ENCODE data around the gene NTN4.

Gene NTN4

DNA sequence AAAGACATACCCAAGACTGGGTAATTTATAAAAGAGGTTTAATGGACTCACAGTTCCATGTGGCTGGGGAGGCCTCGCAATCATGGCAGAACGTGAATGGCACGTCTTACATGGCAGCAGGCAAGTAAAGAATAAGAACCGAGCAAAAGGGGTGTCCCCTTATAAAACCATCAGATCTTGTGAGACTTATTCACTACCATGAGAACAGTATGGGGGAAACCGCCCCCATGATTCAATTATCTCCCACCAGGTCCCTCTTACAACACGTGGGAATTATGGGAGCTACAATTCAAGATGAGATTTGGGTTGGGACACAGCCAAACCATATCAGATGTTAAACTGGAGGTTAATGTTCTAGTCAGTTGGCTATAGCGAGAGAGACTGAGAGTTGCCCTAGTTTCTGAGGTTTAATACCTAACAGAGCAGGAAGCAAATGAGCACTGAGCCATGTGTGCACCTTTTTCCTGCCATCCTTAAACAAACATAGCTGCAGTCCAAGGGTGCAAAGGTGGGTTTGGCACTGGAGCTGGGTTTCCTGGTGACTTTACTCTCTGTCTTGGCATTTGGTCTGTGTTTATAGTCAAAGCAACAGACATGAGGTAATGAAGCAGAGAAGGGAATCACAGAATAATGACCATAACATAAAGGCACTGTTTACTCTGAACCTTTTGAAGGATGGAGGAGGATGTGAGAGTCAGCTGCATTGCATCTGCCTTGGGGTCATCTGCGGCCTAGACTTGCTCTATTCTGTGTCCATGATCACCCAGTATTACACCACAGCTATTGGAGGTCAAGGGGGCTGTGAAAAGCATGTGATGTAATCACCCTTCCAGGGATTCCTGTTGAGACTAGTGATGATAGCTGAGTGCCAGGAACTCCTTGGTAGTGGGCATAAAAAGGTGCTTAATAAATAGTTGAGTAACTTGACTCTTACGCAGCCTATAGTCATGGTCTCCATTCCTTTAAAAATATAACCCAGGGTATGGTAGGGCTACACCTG is 155.6 kb downstream of the NTN4 start:
- H3K4me3 ChIP-seq (ENCODE audit: low read depth, low read length), result no peak overlapping the region
- no peak for DNase-seq (ENCODE audit: low read depth, low spot score)
- TF ChIP-seq, protein P1, sequence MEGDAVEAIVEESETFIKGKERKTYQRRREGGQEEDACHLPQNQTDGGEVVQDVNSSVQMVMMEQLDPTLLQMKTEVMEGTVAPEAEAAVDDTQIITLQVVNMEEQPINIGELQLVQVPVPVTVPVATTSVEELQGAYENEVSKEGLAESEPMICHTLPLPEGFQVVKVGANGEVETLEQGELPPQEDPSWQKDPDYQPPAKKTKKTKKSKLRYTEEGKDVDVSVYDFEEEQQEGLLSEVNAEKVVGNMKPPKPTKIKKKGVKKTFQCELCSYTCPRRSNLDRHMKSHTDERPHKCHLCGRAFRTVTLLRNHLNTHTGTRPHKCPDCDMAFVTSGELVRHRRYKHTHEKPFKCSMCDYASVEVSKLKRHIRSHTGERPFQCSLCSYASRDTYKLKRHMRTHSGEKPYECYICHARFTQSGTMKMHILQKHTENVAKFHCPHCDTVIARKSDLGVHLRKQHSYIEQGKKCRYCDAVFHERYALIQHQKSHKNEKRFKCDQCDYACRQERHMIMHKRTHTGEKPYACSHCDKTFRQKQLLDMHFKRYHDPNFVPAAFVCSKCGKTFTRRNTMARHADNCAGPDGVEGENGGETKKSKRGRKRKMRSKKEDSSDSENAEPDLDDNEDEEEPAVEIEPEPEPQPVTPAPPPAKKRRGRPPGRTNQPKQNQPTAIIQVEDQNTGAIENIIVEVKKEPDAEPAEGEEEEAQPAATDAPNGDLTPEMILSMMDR (IDR thresholded peaks at IDR 0.05; ENCODE audit: insufficient read depth, low read length, missing control alignments), result no peak
- POLR2A ChIA-PET, result no interaction called here
- CTCF ChIA-PET, result interaction anchor here (1.4 to 3.4 kb wide), 2 partner anchors 12 to 181 kb away, joined by 3 to 20 read pairs; no protein-coding TSS in a partner anchor

DNA sequence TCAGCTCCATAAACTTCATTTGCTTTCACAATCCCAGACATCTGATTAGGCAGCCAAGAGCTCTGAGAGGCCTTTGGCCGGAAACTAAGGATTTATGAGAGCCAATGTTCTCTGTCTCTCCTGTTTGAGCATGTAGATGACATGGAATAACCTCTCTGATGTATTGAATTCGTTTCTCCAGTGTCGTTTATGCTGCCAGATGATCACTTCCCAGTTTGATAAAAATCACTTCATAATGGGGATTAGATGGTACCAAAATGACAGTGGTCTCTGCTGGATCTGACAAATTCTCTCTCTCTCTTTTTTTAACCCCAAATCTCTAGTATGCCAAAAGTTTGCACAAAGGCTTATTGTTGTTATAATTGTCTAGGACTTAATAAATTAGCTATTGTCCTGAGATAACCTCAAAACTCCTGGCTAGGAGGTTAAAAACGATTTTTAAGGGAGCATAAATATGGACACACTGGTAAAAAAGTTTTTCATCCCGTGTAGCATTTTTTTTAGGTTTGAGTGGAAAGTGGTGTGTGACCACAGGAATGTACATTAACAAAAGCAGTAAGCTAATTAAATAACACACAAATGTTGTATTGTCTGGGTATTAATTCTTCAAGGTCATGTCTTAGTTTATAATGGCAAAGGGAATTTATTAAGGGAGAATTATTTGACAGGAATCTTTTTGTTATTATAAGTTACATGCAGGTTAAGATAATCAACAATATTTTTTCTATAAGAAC is 156.7 kb downstream of the NTN4 start:
- DNase-seq (ENCODE audit: low read depth, low spot score), result no peak
- CTCF ChIA-PET, result interaction anchor here (0.9 to 3.4 kb wide), 3 partner anchors 9 to 13 kb away, joined by 3 to 20 read pairs (median 4); no protein-coding TSS in a partner anchor
- no peak overlapping the region for H3K4me3 ChIP-seq (ENCODE audit: low read depth, low read length)
- POLR2A ChIA-PET, result interaction anchor here (0.8 to 1.4 kb wide), 2 partner anchors 13 to 141 kb away, joined by 4 read pairs; no protein-coding TSS in a partner anchor
- TF ChIP-seq, protein P1 (IDR thresholded peaks at IDR 0.05; ENCODE audit: insufficient read depth, low read length, missing control alignments), result no peak

DNA sequence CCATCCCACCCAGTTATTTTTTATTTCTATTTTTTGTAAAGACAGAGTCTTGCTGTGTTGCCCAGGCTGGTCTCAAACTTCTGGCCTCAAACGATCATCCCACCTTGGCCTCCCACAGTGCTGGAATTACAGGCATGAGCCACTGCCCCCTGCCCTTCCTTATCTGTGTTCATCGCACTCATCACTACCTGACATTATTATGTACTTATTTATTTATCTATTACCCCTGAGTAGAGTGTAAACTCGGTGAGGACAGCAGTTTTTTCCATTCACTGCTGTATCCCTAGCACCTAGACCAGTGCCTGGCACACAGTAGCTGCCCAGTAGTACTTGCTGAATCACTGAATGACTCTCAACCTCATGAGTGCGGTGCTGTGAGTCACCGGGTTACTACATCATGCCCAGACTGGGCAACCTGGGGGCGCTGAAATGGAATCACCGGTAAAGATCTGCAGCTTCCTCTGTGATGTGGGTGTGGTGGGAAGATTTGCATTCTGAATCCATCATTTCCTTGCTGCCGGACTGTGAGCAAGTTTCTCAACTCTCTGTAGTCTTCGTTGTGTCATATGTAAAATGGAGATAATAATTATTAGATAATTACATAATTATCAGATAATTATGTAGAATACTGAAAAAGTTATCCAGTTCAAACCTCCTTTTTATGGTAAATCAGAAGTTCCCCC is 157.4 kb downstream of the NTN4 start:
- ChIA-PET POLR2A (interaction anchor here (0.8 to 1.4 kb wide), 2 partner anchors 13 to 142 kb away, joined by 4 read pairs; no protein-coding TSS in a partner anchor), CTCF (interaction anchor here (0.9 to 3.4 kb wide), 3 partner anchors 9 to 14 kb away, joined by 3 to 20 read pairs (median 4); no protein-coding TSS in a partner anchor)
- DNase-seq (ENCODE audit: low read depth, low spot score), result no peak
- TF ChIP-seq, protein P1 (IDR thresholded peaks at IDR 0.05; ENCODE audit: insufficient read depth, low read length, missing control alignments), result no peak
- H3K4me3 ChIP-seq (ENCODE audit: low read depth, low read length), result no peak overlapping the region

DNA sequence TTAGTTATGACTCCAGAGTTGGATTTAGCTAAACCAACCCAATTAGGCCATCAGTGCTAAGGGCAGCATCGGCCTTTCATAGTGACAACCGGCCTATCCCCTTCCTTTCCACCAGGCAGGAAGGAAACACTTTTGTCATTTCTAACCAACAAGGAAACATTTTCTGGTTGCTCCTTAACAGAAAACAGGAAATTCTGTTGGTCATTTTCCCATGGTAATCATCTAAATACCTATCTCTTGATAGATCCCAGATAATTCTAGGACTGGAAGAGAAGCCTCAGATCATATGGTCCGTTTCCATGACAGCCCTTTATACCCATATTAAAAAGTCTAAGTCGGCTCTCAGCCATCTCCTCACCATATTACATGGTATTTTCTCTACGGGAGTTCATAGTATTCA is 160.1 kb downstream of the NTN4 start:
- ChIA-PET POLR2A (no interaction called here), CTCF (interaction anchor here (1.3 kb wide), 1 partner anchor 185 kb away, joined by 3 read pairs; no protein-coding TSS in a partner anchor)
- DNase-seq (ENCODE audit: low read depth, low spot score), result no peak
- H3K4me3 ChIP-seq (ENCODE audit: low read depth, low read length), result no peak overlapping the region
- TF ChIP-seq, protein P1 (IDR thresholded peaks at IDR 0.05; ENCODE audit: insufficient read depth, low read length, missing control alignments), result no peak

DNA sequence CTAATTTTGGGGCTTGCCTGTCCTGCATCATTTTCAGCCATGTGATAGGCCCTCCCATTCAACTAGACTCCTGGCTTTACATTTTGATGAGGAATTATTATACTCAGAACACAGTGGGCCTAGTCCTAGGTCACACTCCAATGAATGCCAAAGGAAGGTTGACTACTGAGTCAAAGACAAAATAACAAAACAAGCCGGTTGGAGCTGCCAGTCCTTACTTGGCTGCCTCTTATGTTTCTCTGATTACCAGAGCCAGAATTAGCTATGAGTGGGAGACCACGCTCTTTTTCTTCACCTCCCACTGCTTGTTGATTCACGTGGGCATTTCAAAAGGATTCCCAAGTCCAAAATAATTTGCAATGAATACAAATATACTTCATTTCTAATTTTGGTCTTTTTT is 161.2 kb downstream of the NTN4 start:
- ChIA-PET POLR2A (no interaction called here), CTCF (interaction anchor here (1.3 kb wide), 1 partner anchor 186 kb away, joined by 3 read pairs; no protein-coding TSS in a partner anchor)
- TF ChIP-seq, protein P1 (IDR thresholded peaks at IDR 0.05; ENCODE audit: insufficient read depth, low read length, missing control alignments), result no peak
- H3K4me3 ChIP-seq (ENCODE audit: low read depth, low read length), result no peak overlapping the region
- no peak for DNase-seq (ENCODE audit: low read depth, low spot score)
